HepG2 (cell line): Measurements from ENCODE around the gene RAB1B. TPM values are rescaled to one million over a fixed set of nuclear protein-coding genes. Genes with fewer than 3 reads are reported as not detected.

Experiments
- ASH2L ChIP-seq: fragments of 300-600, 200-600 bp; sonication (generic); IDR thresholded peaks from 2 replicates; pipeline ENCODE4 v1.7.0; 2017; ENCODE audit warnings: low read depth, mild to moderate bottlenecking, moderate library complexity, mixed read lengths, low read length; ENCODE audit not compliant: insufficient read length
- ATM ChIP-seq: fragments of 450-650 bp; IDR thresholded peaks from 2 replicates; pipeline ENCODE4 v1.7.1; 2017; ENCODE audit warnings: mild to moderate bottlenecking, borderline replicate concordance
- FOXC1 ChIP-seq: sonication (generic); formaldehyde crosslinking; IDR thresholded peaks from 2 replicates; pipeline ENCODE4 v1.8.0; 2022; ENCODE audit warnings: mild to moderate bottlenecking, missing genetic modification reagents, borderline replicate concordance
- FOXO4 ChIP-seq: sonication (generic); formaldehyde crosslinking; conservative IDR thresholded peaks from 2 replicates; pipeline ENCODE4 v1.8.1; 2023; ENCODE audit warnings: missing genetic modification reagents
- GABPB1 ChIP-seq: IDR thresholded peaks from 2 replicates; pipeline ENCODE4 v1.6.1; 2016; ENCODE audit warnings: mild to moderate bottlenecking, missing genetic modification reagents, moderate library complexity, missing compliant biosample characterization
- GATAD2A ChIP-seq: IDR thresholded peaks from 2 replicates; pipeline ENCODE4 v1.6.1; 2016
- HNF1B ChIP-seq: sonication (generic); formaldehyde crosslinking; IDR thresholded peaks from 2 replicates; pipeline ENCODE4 v1.5.1; 2020; ENCODE audit warnings: mild to moderate bottlenecking, moderate library complexity, missing genetic modification reagents
- NPAS2 ChIP-seq: sonication (generic); formaldehyde crosslinking; IDR thresholded peaks from 2 replicates; pipeline ENCODE4 v1.8.0; 2022; ENCODE audit warnings: mild to moderate bottlenecking, missing genetic modification reagents, borderline replicate concordance
- POLR2G ChIP-seq: fragments of 200-400 bp; formaldehyde crosslinking; IDR thresholded peaks from 2 replicates; pipeline ENCODE4 v1.6.1; 2018; ENCODE audit warnings: mild to moderate bottlenecking, low read depth, low read length, moderate library complexity
- PRPF4 ChIP-seq: fragments of 200-400 bp; formaldehyde crosslinking; IDR thresholded peaks from 2 replicates; pipeline ENCODE4 v1.6.1; 2016; ENCODE audit warnings: low read length, low read depth; ENCODE audit not compliant: poor library complexity, severe bottlenecking
- SOX6 ChIP-seq, 2 experiments: fragments of 450-650 bp in 1 of 2; sonication (generic) in 1 of 2; formaldehyde crosslinking in 1 of 2; IDR thresholded peaks; 2 replicates each; pipeline versions ENCODE4 v1.4.0 to v1.6.1; 2017 to 2020; ENCODE audit warnings: antibody characterized with exemption in 1 of 2, mild to moderate bottlenecking in 1 of 2, missing genetic modification reagents in 1 of 2
- SP140L ChIP-seq: sonication (generic); formaldehyde crosslinking; IDR thresholded peaks from 2 replicates; pipeline ENCODE4 v1.4.0; 2020; ENCODE audit warnings: missing genetic modification reagents, borderline replicate concordance
- TBX3 ChIP-seq: fragments of 450-650 bp; IDR thresholded peaks from 2 replicates; pipeline ENCODE4 v1.6.1; 2017; ENCODE audit warnings: antibody characterized with exemption, mild to moderate bottlenecking, inconsistent platforms, borderline replicate concordance
- TEAD2 ChIP-seq: sonication (generic); formaldehyde crosslinking; IDR thresholded peaks from 2 replicates; pipeline ENCODE4 v1.9.0; 2021; ENCODE audit warnings: missing genetic modification reagents
- YY1 ChIP-seq: IDR thresholded peaks from 2 replicates; pipeline ENCODE4 v1.6.1; 2011; ENCODE audit warnings: low read length, low read depth, moderate library complexity, mild to moderate bottlenecking; ENCODE audit not compliant: insufficient read depth, insufficient replicate concordance
- ZNF124 ChIP-seq: sonication (generic); formaldehyde crosslinking; IDR thresholded peaks from 2 replicates; pipeline ENCODE4 v1.4.0; 2020; ENCODE audit warnings: missing genetic modification reagents
- ZNF143 ChIP-seq: sonication (generic); formaldehyde crosslinking; IDR thresholded peaks from 2 replicates; pipeline ENCODE4 v1.4.0; 2020; ENCODE audit warnings: missing genetic modification reagents
- ZNF180 ChIP-seq: sonication (generic); formaldehyde crosslinking; IDR thresholded peaks from 2 replicates; pipeline ENCODE4 v1.4.0; 2020; ENCODE audit warnings: low read depth, missing genetic modification reagents, borderline replicate concordance
- ZNF335 ChIP-seq: sonication (generic); formaldehyde crosslinking; IDR thresholded peaks from 2 replicates; pipeline ENCODE4 v1.4.0; 2020; ENCODE audit warnings: missing genetic modification reagents
- ZNF547 ChIP-seq: sonication (generic); formaldehyde crosslinking; IDR thresholded peaks from 2 replicates; pipeline ENCODE4 v1.5.1; 2020; ENCODE audit warnings: mild to moderate bottlenecking, missing genetic modification reagents
- ZNF572 ChIP-seq: sonication (generic); formaldehyde crosslinking; IDR thresholded peaks from 2 replicates; pipeline ENCODE4 v1.5.1; 2020; ENCODE audit warnings: mild to moderate bottlenecking, missing genetic modification reagents
- ZNF770 ChIP-seq: sonication (generic); formaldehyde crosslinking; IDR thresholded peaks from 2 replicates; pipeline ENCODE4 v1.5.0; 2020; ENCODE audit warnings: mild to moderate bottlenecking, missing genetic modification reagents
- polyA plus RNA-seq, 8 experiments: library from polyadenylated mRNA; depleted of rRNA in 3 of 8; stranded (reverse) in 7 of 8; unstranded in 1 of 8; fragments of >200 nt; fragmentation: Illumina TruSeq in 4 of 8; extraction: Trizol in 4 of 8; gene quantifications; 2 replicates each; pipeline versions ENCODE4 v1.2.1 to v1.2.3, GENCODE V29; 2011 to 2016; ENCODE audit warnings: low read depth in 4 of 8, missing spikeins in 1 of 8, mixed read lengths in 1 of 8; ENCODE audit not compliant: insufficient read depth in 1 of 8
- total RNA-seq, 5 experiments: library from RNA; depleted of rRNA; stranded (reverse); fragments of >200 nt; fragmentation: Illumina TruSeq; extraction: Trizol; gene quantifications; 2 replicates each; pipeline ENCODE4 v1.2.3, GENCODE V29; 2016; ENCODE audit warnings: low read depth in 1 of 5
- TF ChIP-seq, protein P1 (sequence below): sonication (generic); formaldehyde crosslinking; IDR thresholded peaks from 2 replicates; pipeline ENCODE4 v1.5.0; 2020; ENCODE audit warnings: missing genetic modification reagents

The RAB1B gene
- total and polyA plus RNA-seq, 2 of the 13 experiments (the other 11 are each of a cell fraction or from before 2014, with no cell fraction given) = 77.9 to 87.9 TPM

- TF ChIP-seq SOX6 (IDR thresholded peaks at IDR 0.05) = no peak
- peak; percentile 51; the same call in 1 of the 2 replicates for TF ChIP-seq SOX6 (CRISPR knock-in tag; IDR thresholded peaks at IDR 0.05)
- peak; percentile 93 for TF ChIP-seq POLR2G
- no peak for TF ChIP-seq FOXO4 (CRISPR knock-in tag)
- peak; percentile 88 for TF ChIP-seq YY1
- TF ChIP-seq, protein P1, sequence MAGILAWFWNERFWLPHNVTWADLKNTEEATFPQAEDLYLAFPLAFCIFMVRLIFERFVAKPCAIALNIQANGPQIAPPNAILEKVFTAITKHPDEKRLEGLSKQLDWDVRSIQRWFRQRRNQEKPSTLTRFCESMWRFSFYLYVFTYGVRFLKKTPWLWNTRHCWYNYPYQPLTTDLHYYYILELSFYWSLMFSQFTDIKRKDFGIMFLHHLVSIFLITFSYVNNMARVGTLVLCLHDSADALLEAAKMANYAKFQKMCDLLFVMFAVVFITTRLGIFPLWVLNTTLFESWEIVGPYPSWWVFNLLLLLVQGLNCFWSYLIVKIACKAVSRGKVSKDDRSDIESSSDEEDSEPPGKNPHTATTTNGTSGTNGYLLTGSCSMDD = no peak
- TF ChIP-seq TEAD2 (CRISPR knock-in tag) = no peak
- TF ChIP-seq GABPB1 (CRISPR knock-in tag) = peak; percentile 96
- no peak for TF ChIP-seq ZNF180 (CRISPR knock-in tag)
- peak; percentile 13; the same call in 1 of the 2 replicates for TF ChIP-seq ZNF143 (CRISPR knock-in tag)
- no peak for TF ChIP-seq NPAS2 (CRISPR knock-in tag)
- TF ChIP-seq ZNF770 = no peak
- no peak for TF ChIP-seq ZNF335 (CRISPR knock-in tag)
- TF ChIP-seq PRPF4 = no peak
- no peak for TF ChIP-seq ATM
- no peak; the same call in 1 of the 2 replicates for TF ChIP-seq GATAD2A (CRISPR knock-in tag)
- TF ChIP-seq SP140L (CRISPR knock-in tag) = no peak
- TF ChIP-seq ZNF547 = no peak
- 0 out of 2 replicates have a peak, but pooled peaks have one; percentile 17 for TF ChIP-seq ZNF124 (CRISPR knock-in tag)
- TF ChIP-seq ZNF572 (CRISPR knock-in tag) = no peak
- no peak for TF ChIP-seq FOXC1 (CRISPR knock-in tag)
- peak; percentile 44; the same call in 1 of the 2 replicates for TF ChIP-seq TBX3
- TF ChIP-seq ASH2L = peak; percentile 60
- TF ChIP-seq HNF1B (CRISPR knock-in tag) = no peak
These were observed 20.5 kb downstream of the RAB1B start, which contains the start of gene YIF1A (continued) for GRCh38 chr11:66288671-66289547.
